GM19395 (cell line): Measurements from ENCODE around the gene ELK1.
"Not testable (repeated sequence)": the region's sequence is repeated elsewhere in the genome, so short reads cannot be mapped to it uniquely, and the experiment has no call there.

Experiments
- ATAC-seq: cut with Tn5 transposase; IDR thresholded peaks from one replicate; pipeline ENCODE4 v1.9.1; 2021; ENCODE audit warnings: mild to moderate bottlenecking, moderate library complexity; ENCODE audit not compliant: unreplicated experiment

The ELK1 gene

GRCh38 chrX:47613082-47613481, 37.3 kb downstream of the ELK1 start:
- no peak for ATAC-seq

DNA sequence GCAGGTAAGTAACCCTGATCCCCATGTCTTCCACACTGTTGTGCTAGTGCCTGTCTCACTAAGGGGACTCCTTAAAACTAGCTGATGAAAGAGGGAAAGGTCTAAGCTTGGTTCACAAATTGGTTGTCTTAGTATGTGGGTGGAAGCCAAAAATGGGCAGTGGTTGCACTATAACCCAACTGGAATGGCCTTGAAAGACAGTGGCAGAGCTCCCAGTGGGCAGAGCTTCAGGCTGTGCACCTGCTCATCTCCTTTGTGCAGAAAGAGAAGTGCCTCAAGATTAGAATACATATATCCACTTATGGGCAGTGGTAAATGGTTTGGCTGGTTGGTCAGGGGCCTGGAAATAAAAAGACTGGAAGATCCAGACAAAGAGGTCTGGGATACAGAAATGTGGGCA, 37.9 kb downstream of the ELK1 start:
- no peak for ATAC-seq

- no peak for ATAC-seq
Measured at GRCh38 chrX:47611926-47612325, 38.4 kb downstream of the ELK1 start.

GRCh38 chrX:47611489-47611888, 38.9 kb downstream of the ELK1 start:
- no peak for ATAC-seq

DNA sequence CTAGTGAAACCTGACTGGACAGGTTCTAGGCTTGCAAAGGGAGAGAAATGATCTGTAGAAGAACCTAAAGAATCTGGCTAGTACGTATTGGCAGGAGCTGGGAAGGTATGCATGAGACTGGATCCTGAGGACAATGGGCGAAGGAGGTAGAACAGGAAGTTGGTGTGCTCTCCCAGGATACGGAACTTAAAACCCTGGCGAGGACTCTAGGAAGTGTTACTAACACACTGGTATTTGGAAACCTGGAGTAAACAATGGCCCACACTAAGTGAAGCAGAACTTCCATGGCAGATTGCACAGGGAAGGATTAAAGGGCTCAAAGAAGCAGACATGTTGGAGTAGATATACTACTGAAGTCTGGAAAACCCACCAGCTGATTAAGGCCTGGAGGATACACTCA, 39.9 kb downstream of the ELK1 start:
- no peak for ATAC-seq

GRCh38 chrX:47608130-47608810, 42.1 kb downstream of the ELK1 start:
- ATAC-seq, result no peak

GRCh38 chrX:47607091-47607490, 43.3 kb downstream of the ELK1 start:
- ATAC-seq, result no peak

- no peak for ATAC-seq
Measured at GRCh38 chrX:47605024-47605423, 45.3 kb downstream of the ELK1 start.

DNA sequence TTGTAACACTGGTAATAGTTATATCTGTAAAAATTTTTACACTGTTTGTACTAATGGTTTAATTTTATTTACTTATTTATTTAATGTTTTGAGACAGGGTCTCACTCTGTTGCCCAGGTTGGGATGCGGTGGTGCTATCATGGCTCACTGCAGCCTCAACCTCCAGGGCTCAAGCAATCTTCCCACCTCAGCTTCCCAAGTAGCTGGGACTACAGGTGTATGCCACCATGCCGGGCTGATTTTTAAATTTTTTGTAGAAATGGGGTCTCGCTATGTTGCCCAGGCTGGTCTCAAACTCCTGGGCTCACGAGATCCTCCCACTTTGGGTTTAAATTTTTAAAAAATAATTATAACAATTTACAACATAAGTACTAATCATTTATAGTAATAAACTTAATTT, 47.2 kb downstream of the ELK1 start:
- ATAC-seq, result not testable (repeated sequence)

- ATAC-seq, result no peak
Measured at GRCh38 chrX:47597222-47597621, 53.1 kb downstream of the ELK1 start.

DNA sequence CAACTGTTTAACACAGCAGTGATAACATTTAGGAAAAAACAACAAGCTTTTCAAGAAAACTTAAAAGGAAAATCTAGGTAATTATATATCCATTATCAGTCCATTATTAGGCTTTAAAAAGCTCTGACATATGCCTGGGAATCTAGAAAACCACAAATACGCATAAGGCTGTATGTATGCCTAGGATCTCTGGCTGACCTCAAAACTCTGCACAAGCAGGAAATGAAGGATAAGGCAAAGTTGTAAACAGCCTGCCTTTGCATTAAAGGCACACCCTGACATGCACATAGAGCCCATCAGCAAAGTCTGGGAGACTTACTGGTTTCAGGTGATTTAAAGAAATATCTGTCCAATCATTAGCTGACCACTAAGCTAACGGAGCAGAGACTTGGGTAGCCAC, 54.1 kb downstream of the ELK1 start:
- ATAC-seq, result no peak

GRCh38 chrX:47595716-47596251, 54.6 kb downstream of the ELK1 start:
- ATAC-seq, result no peak

DNA sequence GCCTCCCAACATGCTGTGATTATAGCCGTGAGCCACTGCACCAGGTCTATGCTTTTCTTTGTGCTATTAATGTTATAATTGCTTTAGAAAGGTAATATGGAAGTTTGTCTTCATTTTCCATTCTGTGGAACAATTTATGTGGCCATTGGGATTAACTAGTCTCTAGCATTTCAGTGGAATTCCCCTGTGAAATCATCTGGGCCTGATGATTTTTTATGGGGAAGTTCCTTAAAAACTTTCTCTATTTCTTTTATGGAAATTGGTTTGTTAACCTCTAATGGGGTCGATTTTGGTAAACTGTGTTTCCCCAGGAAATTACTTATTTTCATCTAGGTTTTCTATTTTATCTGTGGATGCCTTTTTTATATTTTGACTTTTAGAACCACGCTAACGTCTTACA, 56.8 kb downstream of the ELK1 start:
- no peak for ATAC-seq

GRCh38 chrX:47590984-47591383, 59.4 kb downstream of the ELK1 start:
- ATAC-seq, result no peak

- ATAC-seq, result no peak
Measured at GRCh38 chrX:47587906-47588735, 62.2 kb downstream of the ELK1 start.

- ATAC-seq, result no peak
Measured at GRCh38 chrX:47587091-47587891, 63.1 kb downstream of the ELK1 start.

DNA sequence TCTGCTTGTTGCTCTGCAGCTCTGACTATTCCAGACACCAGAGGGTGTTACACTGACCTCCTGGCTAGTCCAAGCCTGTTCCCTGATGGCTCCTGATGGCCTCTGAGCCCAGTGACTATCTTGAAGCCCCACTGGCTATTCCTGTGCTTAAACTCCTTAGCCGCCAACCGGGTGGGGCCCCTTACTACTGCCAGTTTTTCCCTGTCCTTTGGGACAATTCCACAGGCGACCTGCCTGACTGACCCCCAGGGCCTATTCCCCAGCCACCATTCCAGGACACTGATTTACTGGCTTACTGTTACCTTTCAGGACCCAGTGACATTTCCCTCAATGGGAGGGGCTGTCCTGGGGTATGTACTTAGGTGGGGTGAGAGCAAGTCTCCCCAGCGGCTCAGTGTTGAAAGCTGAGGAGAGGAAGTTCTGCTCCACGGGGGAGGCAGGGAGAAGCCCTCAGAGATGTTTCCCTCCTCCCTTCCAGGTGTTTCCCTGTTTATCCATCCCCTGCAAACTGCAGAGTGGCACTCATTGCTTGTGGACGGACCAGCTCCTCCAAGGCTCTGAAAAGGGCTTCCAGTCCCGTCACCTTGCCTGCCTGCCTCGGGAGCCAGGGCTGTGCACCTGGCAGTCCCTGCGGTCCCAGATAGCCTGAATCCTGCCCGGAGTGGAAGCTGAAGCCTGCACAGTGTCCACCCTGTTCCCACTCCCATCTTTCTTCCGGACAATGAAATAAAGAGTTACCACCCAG, 64.1 kb downstream of the ELK1 start:
- no peak for ATAC-seq
